WTC11 (cell line): Measurements from ENCODE around the gene JAGN1. TPM values are rescaled to one million over a fixed set of nuclear protein-coding genes. Genes with fewer than 3 reads are reported as not detected.

Experiments used
- ATAC-seq: fragments of 200-7000 bp; cut with Tn5 transposase; 2 replicates; pipeline ENCODE4 v1.10.0; 2021; ENCODE audit warnings: mild to moderate bottlenecking, moderate library complexity
- CTCF ChIA-PET: fragments of 300-600 bp; sonication (Branson Sonifier 250); formaldehyde crosslinking; loops from one replicate; lab custom pipeline; 2021; ENCODE audit warnings: antibody characterized with exemption; lab: Charles Lee
- POLR2A ChIA-PET: fragments of 350-600 bp; sonication (Branson Sonifier 250); formaldehyde crosslinking; loops from one replicate; lab custom pipeline; 2021; ENCODE audit warnings: antibody characterized with exemption; lab: Charles Lee
- DNase-seq: peaks from one replicate; pipeline ENCODE4 v3.0.0; 2021; ENCODE audit warnings: low spot score
- H3K27ac Mint-ChIP-seq: 2 replicates; pipeline ENCODE4 v1.8.0; 2021; ENCODE audit warnings: mixed read lengths
- H3K27me3 Mint-ChIP-seq: 2 replicates; pipeline ENCODE4 v1.8.0; 2021; ENCODE audit warnings: low read depth, mild to moderate bottlenecking, moderate library complexity, mixed read lengths
- H3K36me3 Mint-ChIP-seq: 2 replicates; pipeline ENCODE4 v1.8.0; 2021; ENCODE audit warnings: mixed read lengths
- H3K4me1 Mint-ChIP-seq: 2 replicates; pipeline ENCODE4 v1.8.0; 2022; ENCODE audit warnings: mixed read lengths
- H3K4me3 Mint-ChIP-seq: 2 replicates; pipeline ENCODE4 v1.8.0; 2021; ENCODE audit warnings: mild to moderate bottlenecking, moderate library complexity, mixed read lengths
- H3K9me3 Mint-ChIP-seq: 2 replicates; pipeline ENCODE4 v1.8.0; 2021; ENCODE audit warnings: mixed read lengths
- AFF4 ChIP-seq: sonication (generic); formaldehyde crosslinking; IDR thresholded peaks from 2 replicates; pipeline ENCODE4 v1.8.1; 2023; ENCODE audit warnings: mild to moderate bottlenecking, missing genetic modification reagents, borderline replicate concordance
- ARID4B ChIP-seq: sonication (generic); formaldehyde crosslinking; IDR thresholded peaks from 2 replicates; pipeline ENCODE4 v1.8.0; 2023; ENCODE audit warnings: missing genetic modification reagents, mild to moderate bottlenecking, borderline replicate concordance
- ATF6 ChIP-seq: sonication (generic); formaldehyde crosslinking; IDR thresholded peaks from 2 replicates; pipeline ENCODE4 v1.8.1; 2023; ENCODE audit warnings: mild to moderate bottlenecking, missing genetic modification reagents
- EMX1 ChIP-seq: fragments of 250-450 bp; sonication (Bioruptor Pico); IDR thresholded peaks from 2 replicates; pipeline ENCODE4 v1.8.0; 2021; ENCODE audit warnings: mild to moderate bottlenecking
- FOXJ3 ChIP-seq: sonication (generic); formaldehyde crosslinking; IDR thresholded peaks from 2 replicates; pipeline ENCODE4 v1.9.0; 2021; ENCODE audit warnings: missing genetic modification reagents, mild to moderate bottlenecking, borderline replicate concordance
- GRHL2 ChIP-seq: fragments of 250-450 bp; sonication (Bioruptor Pico); IDR thresholded peaks from 2 replicates; pipeline ENCODE4 v1.8.0; 2022; ENCODE audit warnings: mild to moderate bottlenecking, moderate library complexity; ENCODE audit not compliant: insufficient replicate concordance, severe bottlenecking
- GTF2I ChIP-seq: fragments of 250-450 bp; sonication (Bioruptor Pico); conservative IDR thresholded peaks from 2 replicates; pipeline ENCODE4 v1.4.0; 2021; ENCODE audit warnings: mild to moderate bottlenecking
- NFE2L1 ChIP-seq: sonication (generic); formaldehyde crosslinking; IDR thresholded peaks from 2 replicates; pipeline ENCODE4 v1.8.1; 2023; ENCODE audit warnings: missing genetic modification reagents
- NR1H2 ChIP-seq: sonication (generic); formaldehyde crosslinking; IDR thresholded peaks from 2 replicates; pipeline ENCODE4 v1.9.0; 2021; ENCODE audit warnings: mild to moderate bottlenecking, moderate library complexity, missing genetic modification reagents
- STAT6 ChIP-seq: sonication (generic); formaldehyde crosslinking; conservative IDR thresholded peaks from 2 replicates; pipeline ENCODE4 v1.8.1; 2023; ENCODE audit warnings: mild to moderate bottlenecking, low read depth, missing genetic modification reagents, moderate library complexity
- TEAD1 ChIP-seq: sonication (generic); formaldehyde crosslinking; IDR thresholded peaks from 2 replicates; pipeline ENCODE4 v1.8.0; 2022; ENCODE audit warnings: mild to moderate bottlenecking, missing genetic modification reagents
- ZNF121 ChIP-seq: sonication (generic); formaldehyde crosslinking; IDR thresholded peaks from 2 replicates; pipeline ENCODE4 v1.8.0; 2023; ENCODE audit warnings: missing genetic modification reagents
- ZNF416 ChIP-seq: fragments of 250-450 bp; sonication (Bioruptor Pico); IDR thresholded peaks from 2 replicates; pipeline ENCODE4 v1.9.0; 2021; ENCODE audit warnings: mild to moderate bottlenecking, inconsistent platforms
- ZNF423 ChIP-seq: fragments of 250-450 bp; sonication (Bioruptor Pico); IDR thresholded peaks from 2 replicates; pipeline ENCODE4 v2.1.2; 2022; ENCODE audit warnings: mild to moderate bottlenecking, moderate library complexity
- ZNF671 ChIP-seq: fragments of 250-450 bp; sonication (Bioruptor Pico); IDR thresholded peaks from 2 replicates; pipeline ENCODE4 v1.8.0; 2021; ENCODE audit warnings: mild to moderate bottlenecking
- total RNA-seq: library from RNA; stranded (reverse); gene quantifications from 3 replicates; pipeline ENCODE4 v1.2.3, GENCODE V29; 2021
- TF ChIP-seq, protein P1 (sequence below): sonication (generic); formaldehyde crosslinking; IDR thresholded peaks from 2 replicates; pipeline ENCODE4 v1.8.0; 2022; ENCODE audit warnings: mild to moderate bottlenecking, missing genetic modification reagents
- TF ChIP-seq, protein P2 (sequence below): sonication (generic); formaldehyde crosslinking; IDR thresholded peaks from 2 replicates; pipeline ENCODE4 v1.8.1; 2023; ENCODE audit warnings: mild to moderate bottlenecking, missing genetic modification reagents, moderate library complexity
- TF ChIP-seq, protein P3 (sequence below): sonication (generic); formaldehyde crosslinking; IDR thresholded peaks from 2 replicates; pipeline ENCODE4 v1.8.1; 2023; ENCODE audit warnings: mild to moderate bottlenecking, missing genetic modification reagents

The JAGN1 gene
- total RNA-seq, 1 experiment from 2014 or later = 25.6 TPM

- TF ChIP-seq ATF6 (CRISPR knock-in tag) (no peak), AFF4 (CRISPR knock-in tag) (no peak), TEAD1 (CRISPR knock-in tag) (no peak), ZNF671 (CRISPR knock-in tag) (no peak), GTF2I (CRISPR knock-in tag) (no peak), FOXJ3 (CRISPR knock-in tag) (no peak), ZNF416 (no peak), GRHL2 (CRISPR knock-in tag) (no peak)
- TF ChIP-seq, protein P1, sequence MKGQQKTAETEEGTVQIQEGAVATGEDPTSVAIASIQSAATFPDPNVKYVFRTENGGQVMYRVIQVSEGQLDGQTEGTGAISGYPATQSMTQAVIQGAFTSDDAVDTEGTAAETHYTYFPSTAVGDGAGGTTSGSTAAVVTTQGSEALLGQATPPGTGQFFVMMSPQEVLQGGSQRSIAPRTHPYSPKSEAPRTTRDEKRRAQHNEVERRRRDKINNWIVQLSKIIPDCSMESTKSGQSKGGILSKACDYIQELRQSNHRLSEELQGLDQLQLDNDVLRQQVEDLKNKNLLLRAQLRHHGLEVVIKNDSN (CRISPR knock-in tag) = no peak
Measured at GRCh38 chr3:9884555-9885165, 5.8 kb upstream of the JAGN1 start (continued).

DNA sequence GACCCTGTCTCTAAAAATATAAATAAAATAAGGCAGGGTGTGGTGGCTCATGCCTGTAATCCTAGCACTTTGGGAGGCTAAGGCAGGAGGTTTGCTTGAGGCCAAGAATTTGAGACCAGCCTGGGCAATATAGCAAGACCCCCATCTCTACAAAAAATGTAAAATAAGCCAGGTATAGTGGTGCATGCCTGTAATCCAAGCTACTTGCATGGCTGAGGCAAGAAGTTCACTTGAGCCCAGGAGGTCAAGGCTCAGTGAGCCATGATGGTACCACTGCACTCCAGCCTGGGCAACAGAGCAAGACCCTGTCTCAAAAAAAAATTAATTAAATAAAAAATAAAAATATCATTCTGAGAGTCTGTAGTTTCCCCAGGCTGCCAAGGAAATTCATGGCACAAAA is 4.1 kb upstream of the JAGN1 start:
- Mint-ChIP-seq H3K9me3 (no peaks in the 10 kb centered on the region), H3K36me3 (no peaks in the 10 kb centered on the region)
- no peak for DNase-seq
- TF ChIP-seq NFE2L1 (CRISPR knock-in tag) (no peak), ZNF423 (CRISPR knock-in tag) (no peak), GTF2I (CRISPR knock-in tag) (0 out of 2 replicates have a peak, but pooled peaks have one; percentile 21), ZNF121 (CRISPR knock-in tag) (0 out of 2 replicates have a peak, but pooled peaks have one; percentile 56)
- TF ChIP-seq, protein P2, sequence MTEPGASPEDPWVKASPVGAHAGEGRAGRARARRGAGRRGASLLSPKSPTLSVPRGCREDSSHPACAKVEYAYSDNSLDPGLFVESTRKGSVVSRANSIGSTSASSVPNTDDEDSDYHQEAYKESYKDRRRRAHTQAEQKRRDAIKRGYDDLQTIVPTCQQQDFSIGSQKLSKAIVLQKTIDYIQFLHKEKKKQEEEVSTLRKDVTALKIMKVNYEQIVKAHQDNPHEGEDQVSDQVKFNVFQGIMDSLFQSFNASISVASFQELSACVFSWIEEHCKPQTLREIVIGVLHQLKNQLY = no peak
- TF ChIP-seq, all 79 proteins: peak for 2
- Mint-ChIP-seq H3K4me3 (no peak overlapping the region), H3K27ac (no peak overlapping the region), H3K4me1 (no peaks in the 10 kb centered on the region), H3K27me3 (peaks cover 7% of the 10 kb centered on the region)
- POLR2A ChIA-PET = no interaction called here
- ATAC-seq = no peak
- CTCF ChIA-PET = no interaction called here

DNA sequence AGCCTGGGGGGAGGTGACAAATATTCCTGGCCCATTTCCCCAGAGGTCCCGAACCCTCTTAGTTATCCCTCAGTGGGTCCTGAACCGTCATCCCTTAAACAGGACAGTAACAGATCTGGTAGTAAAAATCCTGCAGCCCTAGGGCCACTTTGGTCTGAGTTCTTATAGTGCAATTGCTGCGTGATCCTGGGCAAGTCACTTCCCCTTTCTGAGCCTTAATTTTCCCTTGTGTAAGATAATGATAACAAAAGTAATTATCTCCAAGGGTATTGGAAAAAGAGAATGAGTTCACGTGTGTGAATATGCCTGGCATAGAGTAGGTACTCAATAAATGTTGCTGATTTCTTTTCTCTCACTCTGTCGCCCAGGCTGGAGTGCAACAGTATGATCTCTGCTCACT is 2.9 kb upstream of the JAGN1 start:
- no peak overlapping the region for H3K4me3 Mint-ChIP-seq
- no peak for ATAC-seq
- POLR2A ChIA-PET = no interaction called here
- TF ChIP-seq STAT6 (no peak), EMX1 (CRISPR knock-in tag) (no peak), ARID4B (CRISPR knock-in tag) (no peak), NR1H2 (CRISPR knock-in tag) (no peak)
- TF ChIP-seq, protein P3, sequence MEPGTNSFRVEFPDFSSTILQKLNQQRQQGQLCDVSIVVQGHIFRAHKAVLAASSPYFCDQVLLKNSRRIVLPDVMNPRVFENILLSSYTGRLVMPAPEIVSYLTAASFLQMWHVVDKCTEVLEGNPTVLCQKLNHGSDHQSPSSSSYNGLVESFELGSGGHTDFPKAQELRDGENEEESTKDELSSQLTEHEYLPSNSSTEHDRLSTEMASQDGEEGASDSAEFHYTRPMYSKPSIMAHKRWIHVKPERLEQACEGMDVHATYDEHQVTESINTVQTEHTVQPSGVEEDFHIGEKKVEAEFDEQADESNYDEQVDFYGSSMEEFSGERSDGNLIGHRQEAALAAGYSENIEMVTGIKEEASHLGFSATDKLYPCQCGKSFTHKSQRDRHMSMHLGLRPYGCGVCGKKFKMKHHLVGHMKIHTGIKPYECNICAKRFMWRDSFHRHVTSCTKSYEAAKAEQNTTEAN (CRISPR knock-in tag) = no peak

More for the DNA sequence above, 2.9 kb upstream of the JAGN1 start:
- Mint-ChIP-seq H3K27ac (no peak overlapping the region), H3K4me1 (peaks cover 5% of the 10 kb centered on the region), H3K36me3 (peaks cover 4% of the 10 kb centered on the region), H3K9me3 (no peaks in the 10 kb centered on the region), H3K27me3 (peaks cover 7% of the 10 kb centered on the region)
- DNase-seq = no peak
- CTCF ChIA-PET = no interaction called here
